Activated gamma-delta T cell (primary cell): Measurements from ENCODE around the gene ZNF446.
"Not testable (repeated sequence)": the region's sequence is repeated elsewhere in the genome, so short reads cannot be mapped to it uniquely, and the experiment has no call there.

Experiments
- DNase-seq: peaks from one replicate; lab custom pipeline; 2025; lab: John Stamatoyannopoulos, UW
- total RNA-seq, 2 donors: gene quantifications; one replicate each; lab custom pipeline; 2026; lab: John Stamatoyannopoulos, UW

The ZNF446 gene
- 16.9 to 22.8 reads per million in 2 donors for total RNA-seq

- DNase-seq: peak; percentile 94
Observed at GRCh38 chr19:58475714-58476497, at the start of gene ZNF446. ZNF446 (plus strand) TSS chr19:58476352; CDS start chr19:58477219, 867 bp downstream.

DNA sequence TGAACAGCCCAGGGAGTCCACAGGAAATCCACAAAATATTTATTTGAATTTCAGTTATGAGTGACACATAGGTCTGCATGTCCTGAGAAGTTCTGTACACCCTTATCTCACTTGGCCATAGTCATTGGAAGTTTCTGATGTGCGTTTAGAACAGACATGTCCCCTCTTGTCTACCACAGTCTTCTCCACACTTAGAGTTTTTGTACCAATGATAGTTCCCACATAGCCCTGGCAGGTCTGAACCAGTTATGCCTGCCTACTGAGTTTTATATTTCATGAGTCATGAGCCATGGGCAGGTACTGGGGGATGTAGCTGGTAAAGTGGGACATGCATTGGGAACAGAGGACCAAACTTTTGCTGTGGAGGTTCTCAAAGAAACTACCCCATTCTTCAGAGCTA lies 47.5 kb upstream of the ZNF446 start:
- DNase-seq: no peak

DNA sequence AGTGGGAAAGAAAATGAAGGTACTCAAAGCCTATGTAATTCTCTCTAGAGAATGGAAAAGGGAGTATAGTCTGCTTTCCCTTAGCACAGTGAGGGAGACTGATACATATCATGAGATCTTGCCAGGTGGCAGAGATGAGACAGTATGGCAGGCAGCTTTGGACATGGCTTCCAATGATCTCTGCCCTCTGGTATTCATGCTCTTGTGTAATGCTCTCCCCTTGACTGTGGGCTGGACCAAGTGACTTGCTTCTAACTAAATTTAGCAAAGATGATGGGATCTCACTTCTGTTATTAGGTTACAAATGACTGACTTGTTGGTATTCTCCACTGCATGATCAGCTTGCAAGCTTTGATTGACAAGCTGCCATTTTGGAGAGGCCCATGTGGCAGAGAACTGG lies 46.4 kb upstream of the ZNF446 start:
- no peak for DNase-seq

DNA sequence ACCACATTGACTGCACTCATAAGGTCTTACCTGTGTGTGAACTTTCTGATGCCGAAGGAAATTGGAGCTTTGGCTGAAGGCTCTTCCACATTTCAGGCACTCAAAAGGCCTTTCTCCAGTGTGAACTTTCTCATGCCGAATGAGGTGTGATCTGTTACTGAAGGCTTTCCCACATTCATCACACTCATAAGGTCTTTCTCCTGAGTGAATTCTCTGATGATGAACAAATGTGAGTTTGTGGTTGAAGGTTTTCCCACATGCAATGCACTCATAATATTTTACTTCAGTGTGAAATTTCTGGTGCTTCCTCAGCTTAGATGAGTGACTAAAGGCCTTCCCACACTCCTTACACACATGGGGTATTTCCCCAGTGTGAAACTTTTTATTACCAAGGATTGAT lies 41.9 kb upstream of the ZNF446 start:
- DNase-seq: no peak

DNA sequence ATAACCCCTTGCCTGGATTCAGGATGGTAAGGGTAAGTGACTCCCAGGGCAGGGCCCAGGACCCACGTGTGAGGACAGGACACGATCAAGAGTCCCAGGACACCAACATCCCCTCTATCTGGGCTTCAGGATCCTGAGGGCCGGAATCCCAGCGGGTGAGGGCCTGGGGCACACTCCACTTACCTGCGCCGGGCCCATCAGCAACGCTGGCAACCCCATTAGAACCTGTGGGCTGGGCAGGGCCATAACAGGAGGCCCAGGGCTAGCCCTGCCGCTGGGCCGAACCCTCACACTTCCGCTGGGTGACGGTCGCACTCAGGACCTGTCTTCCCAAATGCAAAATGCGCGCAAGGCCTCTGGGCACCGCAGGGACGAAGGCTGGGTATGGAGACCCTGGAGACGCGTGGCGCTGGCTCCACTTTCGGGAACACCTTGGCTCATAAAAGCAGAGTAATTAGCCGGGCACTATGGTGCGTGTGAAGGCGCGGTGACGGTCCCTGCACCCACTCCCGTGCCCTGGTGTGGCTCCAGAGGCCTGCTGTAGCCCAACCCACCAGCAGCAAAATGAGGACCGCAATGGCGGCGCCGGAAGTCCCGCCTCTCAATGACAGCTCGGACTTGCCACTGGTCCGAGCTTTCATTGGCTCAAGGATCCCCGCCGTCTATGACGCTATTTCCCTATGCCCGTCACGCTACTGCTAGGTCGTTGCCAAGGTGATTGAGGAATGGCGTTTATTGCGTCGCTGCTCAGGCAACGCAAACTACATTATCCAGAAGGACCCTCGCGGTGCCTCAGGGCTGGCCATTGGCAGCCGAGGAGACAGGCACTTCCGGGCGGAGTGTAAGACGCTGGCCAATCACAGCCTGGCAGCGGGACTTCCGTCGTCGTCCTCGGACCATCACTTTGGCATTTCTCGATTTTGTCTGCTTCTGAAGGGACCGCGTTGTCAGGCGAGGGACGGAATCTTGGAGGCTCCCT lies 36.3 kb upstream of the ZNF446 start, which contains the start of gene ZNF132:
Gene ZNF132 (minus strand): TSS at position 578 of the 979 bp plus-strand sequence. CDS start 332 bp downstream, at position 246.
- DNase-seq: peak; percentile 81

DNA sequence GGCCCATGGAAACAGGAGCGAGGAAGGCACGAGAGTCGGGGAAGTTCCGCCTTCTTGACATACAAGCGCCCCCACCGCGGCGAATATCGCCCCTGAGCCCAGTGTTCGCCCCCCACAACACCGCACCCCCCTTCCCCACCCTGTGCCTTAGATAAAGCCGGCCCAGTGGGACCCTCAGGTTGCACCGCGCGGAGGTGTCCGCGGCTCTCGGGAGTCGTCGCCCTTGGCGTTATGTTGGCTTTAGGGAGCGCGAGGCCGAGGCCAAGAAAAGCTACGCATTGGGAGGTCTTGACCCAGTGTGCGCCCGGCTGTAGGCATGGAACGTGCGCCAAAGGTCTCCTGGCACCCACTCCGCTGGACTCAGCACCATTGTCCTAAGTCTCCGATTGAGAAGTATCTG lies 35.6 kb upstream of the ZNF446 start:
- no peak for DNase-seq

DNA sequence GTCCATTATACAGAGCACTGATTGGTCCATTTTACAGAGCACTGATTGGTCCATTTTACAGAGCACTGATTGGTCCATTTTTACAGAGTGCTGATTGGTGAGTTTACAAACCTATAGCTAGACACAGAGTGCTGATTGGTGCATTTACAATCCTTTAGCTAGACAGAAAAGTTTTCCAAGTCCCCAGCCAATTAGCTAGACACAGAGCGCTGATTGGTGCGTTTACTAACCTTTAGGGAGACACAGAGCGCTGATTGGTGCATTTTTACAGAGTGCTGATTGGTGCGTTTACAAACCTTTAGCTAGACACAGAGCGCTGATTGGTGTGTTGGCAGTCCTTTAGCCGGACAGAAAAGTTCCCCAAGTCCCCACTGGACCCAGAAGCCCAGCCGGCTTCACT lies 33.2 kb upstream of the ZNF446 start:
- DNase-seq: not testable (repeated sequence)

DNA sequence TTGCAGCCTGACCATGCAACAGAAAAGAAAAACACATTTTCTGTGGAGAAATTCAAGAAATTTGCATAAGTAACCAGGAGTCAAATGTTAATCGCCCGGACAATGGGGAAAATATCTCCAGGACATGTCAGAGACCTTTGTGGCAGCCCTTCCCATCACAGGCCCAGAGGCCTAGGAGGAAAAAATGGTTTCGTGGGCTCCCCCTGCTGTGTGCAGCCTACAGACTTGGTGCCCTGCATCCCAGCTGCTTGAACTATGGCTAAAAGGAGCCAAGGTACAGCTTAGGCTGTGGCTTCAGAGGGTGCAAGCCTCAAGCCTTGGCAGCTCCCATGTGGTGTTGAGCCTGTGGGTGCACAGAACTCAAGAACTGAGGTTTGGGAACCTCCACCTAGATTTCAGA lies 27.3 kb upstream of the ZNF446 start:
- not testable (repeated sequence) for DNase-seq

DNA sequence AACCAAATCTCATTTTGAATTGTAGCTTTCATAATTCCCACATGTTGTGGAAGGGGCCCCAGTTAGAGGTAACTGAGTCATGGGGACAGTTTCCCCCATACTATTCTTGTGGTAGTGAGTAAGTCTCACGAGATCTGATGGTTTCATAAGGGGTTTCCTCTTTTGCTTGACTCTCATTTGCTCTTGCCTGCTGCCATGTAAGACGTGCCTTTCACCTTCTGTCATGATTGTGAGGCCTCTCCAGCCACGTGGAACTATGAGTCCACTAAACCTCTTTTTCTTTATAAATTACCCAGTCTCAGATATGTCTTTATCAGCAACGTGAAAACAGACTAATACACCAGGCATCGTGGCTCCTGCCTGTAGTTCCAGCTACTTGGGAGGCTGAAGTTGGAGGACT lies 26.2 kb upstream of the ZNF446 start:
- DNase-seq: not testable (repeated sequence)

- no peak for DNase-seq
Observed at GRCh38 chr19:58450856-58451357, 25.2 kb upstream of the ZNF446 start.

DNA sequence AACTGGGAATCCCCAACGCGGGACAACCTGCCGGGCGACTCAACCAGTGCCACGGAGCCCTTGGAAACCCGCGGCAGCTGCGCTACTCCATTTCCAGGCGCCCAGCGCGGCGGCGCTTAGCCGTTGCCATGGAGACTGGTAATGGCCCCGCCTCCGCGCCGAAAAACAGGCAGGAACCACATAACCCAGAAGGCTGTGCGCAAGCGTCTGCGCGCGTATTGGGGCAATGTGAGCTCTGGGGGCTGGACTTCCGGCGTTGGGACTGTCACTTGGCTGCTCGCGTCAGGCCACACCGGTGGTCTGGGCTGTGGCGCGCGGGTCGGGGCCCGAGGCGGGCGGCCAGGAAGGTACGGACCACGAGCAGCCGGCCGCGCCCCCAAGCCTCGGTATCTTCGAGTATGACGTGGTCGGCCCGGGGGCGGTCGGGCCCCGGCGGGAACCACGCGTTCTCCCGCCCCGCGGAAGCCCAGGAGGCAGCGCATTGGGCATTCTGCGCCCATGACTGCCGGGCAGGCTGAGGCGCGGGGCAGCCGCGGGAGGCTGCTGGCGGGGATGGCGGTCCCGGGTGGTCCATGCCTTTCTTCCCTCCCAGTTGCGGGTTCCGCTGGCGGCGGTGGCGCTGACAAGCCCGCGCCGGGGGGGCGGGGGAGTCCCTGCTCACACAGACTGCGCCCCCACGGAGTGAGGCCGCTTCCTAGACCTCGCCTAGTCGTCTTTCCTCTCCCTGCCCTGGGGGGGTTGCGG lies 24.6 kb upstream of the ZNF446 start, which contains the start of gene ZNF324B:
Gene ZNF324B (plus strand): TSS at position 265 of the 744 bp plus-strand sequence. CDS start 2,080 bp downstream, outside the sequence.
- DNase-seq: peak; percentile 90

- DNase-seq: no peak
Observed at GRCh38 chr19:58453743-58454142, 22.4 kb upstream of the ZNF446 start.

DNA sequence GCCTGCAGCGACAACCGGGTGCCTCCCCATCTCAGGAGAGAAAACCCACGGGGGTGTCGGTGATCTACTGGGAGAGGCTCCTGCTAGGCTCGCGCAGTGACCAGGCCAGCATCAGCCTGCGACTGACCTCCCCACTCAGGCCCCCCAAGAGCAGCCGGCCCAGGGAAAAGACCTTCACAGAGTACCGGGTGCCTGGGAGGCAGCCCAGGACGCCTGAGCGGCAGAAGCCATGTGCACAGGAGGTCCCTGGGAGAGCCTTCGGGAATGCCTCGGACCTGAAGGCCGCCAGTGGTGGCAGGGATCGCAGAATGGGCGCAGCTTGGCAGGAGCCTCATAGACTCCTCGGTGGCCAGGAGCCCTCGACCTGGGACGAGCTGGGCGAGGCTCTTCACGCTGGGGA lies 20.8 kb upstream of the ZNF446 start:
- no peak for DNase-seq

GRCh38 chr19:58456111-58456510 lies 20.0 kb upstream of the ZNF446 start:
- no peak for DNase-seq

DNA sequence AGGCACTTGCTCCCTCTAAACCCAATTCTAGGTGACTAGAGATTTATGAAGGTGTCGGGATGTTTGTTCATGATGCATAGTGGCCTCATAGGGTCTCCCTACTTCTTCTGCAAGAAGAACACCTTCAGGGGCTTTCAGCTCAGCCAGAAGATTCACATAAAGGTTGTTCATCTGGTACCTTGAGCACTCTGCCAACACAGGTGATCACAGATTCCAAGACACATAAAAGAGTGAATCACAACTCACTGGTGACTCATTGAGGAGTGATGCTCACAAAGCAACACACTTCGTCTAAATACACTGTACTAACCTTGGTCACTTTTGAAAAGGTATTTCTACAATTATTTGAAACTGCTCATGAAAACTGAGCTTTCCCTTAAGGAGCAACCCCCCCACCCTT lies 16.1 kb upstream of the ZNF446 start:
- no peak for DNase-seq

DNA sequence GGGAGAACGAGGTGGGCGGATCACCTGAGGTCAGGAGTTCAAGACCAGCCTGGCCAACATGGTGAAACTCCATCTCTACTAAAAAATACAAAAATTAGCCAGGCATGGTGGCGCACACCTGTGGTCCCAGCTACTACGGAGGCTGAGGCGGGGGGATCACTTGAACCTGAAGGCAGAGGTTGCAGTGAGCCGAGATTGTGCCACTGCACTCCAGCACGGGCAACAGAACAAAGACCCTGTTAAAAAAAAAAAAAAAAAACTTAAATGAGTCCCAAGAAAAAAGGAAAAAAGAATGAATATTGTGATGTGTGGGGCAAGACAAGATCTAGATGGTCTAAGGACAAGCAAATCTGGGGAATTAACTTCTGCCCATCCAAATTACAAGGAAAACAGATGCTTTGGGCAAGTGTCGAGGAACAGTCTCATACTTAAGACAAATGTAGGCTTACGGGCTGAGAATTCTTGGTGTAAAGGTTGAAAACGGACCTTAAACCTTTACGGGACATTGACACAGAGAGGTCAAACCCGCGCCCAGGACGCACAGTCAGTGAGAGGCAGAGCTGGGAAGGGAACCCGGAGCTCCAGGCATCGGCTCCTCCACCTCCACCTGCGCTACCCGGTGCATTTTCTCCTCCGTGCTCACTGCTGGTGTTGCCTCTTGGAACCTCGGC lies 9.9 kb upstream of the ZNF446 start:
- no peak for DNase-seq

DNA sequence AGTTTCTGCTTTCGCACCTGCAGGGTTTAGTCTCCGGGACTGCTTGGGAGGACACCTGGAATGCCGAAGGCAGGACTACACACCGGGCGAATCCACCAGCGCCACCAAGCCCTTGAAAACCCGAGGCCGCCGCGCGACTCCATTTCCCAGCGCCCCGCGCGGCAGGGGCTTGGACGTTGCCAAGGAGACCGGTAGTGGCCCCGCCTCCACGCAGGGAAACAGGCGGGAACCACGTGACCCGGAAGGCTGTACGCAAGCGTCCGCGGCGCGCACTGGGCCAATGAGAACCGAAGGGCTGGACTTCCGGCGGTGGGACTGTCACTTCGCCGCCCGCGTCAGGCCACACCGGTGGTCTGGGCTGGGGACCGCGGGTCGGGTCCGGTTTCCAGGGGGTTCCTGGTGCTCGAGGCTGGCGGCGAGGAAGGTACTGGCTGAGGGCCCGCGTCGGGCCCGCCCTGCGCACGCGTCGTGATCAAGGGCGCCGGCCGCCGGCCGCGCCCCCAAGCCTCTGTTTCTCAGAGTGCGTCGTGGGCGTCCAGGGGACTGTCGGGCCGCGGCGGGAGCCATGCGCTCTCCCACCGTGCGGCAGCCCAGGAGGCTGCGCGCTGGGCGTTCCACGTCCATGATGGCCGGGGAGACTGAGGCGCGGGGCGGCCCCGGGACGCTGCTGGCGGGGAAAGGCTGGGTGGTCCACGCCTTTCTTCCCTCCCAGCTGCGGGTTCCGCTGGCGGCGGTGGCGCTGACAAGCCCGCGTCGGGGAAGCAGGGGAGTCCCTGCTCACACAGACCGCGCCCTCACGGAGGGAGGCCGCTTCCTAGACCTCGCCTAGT lies 9.2 kb upstream of the ZNF446 start, which contains the start of gene ZNF324:
Gene ZNF324 (plus strand): TSS at position 321 of the 830 bp plus-strand sequence. CDS start 2,106 bp downstream, outside the sequence.
- peak; percentile 95 for DNase-seq

- DNase-seq: no peak
Observed at GRCh38 chr19:58468216-58468839, 7.8 kb upstream of the ZNF446 start.
